Measurements from ENCODE around the gene PTMS.
"Not testable (repeated sequence)": the region's sequence is repeated elsewhere in the genome, so short reads cannot be mapped to it uniquely, and the experiment has no call there.

The PTMS gene

DNA sequence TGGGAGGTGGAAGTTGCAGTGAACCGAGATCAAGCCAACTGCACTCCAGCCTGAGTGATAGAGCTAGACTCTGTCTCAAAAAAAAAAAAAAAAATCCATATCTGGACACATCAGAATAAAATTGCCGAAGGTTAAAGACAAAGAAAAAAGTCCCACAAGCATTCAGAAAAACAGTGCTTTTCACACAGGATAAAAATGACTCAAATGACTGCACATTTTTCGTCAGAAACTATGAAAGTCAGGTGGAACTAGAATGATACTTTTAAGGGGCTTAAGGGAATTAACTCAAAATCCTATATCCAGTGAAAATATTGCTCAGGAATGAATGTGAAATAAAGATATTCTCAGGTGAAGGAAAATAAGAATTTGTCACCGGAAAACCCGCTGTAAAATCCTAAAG, 29.4 kb upstream of the PTMS start:
- ChIA-PET POLR2A (no interaction called here), CTCF (interaction anchor here (0.7 to 11.9 kb wide), 7 partner anchors 12 to 135 kb away, joined by 3 to 113 read pairs (median 5); partner anchors contain the start of genes COPS7A, MLF2, P3H3 and SPSB2)
- no peak overlapping the region for H3K4me3 ChIP-seq (ENCODE audit: low read depth, low read length)
- TF ChIP-seq, protein P1, sequence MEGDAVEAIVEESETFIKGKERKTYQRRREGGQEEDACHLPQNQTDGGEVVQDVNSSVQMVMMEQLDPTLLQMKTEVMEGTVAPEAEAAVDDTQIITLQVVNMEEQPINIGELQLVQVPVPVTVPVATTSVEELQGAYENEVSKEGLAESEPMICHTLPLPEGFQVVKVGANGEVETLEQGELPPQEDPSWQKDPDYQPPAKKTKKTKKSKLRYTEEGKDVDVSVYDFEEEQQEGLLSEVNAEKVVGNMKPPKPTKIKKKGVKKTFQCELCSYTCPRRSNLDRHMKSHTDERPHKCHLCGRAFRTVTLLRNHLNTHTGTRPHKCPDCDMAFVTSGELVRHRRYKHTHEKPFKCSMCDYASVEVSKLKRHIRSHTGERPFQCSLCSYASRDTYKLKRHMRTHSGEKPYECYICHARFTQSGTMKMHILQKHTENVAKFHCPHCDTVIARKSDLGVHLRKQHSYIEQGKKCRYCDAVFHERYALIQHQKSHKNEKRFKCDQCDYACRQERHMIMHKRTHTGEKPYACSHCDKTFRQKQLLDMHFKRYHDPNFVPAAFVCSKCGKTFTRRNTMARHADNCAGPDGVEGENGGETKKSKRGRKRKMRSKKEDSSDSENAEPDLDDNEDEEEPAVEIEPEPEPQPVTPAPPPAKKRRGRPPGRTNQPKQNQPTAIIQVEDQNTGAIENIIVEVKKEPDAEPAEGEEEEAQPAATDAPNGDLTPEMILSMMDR (IDR thresholded peaks at IDR 0.05; ENCODE audit: insufficient read depth, low read length, missing control alignments), result no peak
- no peak for DNase-seq (ENCODE audit: low read depth, low spot score)

DNA sequence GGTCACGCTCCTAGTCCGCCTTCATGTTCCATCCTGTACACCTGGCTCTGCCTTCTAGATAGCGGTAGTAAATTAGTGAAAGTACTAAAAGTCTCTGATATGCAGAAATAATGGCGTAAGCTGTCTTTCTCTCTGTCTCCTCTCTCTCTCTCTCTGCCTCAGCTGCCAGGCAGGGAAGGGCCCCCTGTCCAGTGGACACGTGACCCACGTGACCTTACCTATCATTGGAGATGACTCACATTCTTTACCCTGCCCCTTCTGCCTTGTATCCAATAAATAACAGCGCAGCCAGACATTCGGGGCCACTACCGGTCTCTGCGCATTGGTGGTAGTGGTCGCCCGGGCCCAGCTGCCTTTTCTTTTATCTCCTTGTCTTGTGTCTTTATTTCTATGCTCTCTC, 24.1 kb upstream of the PTMS start:
- CTCF ChIA-PET, result interaction anchor here (0.7 to 3.4 kb wide), 3 partner anchors 11 to 25 kb away, joined by 3 to 35 read pairs (median 4); partner anchors contain the start of genes COPS7A and MLF2
- DNase-seq (ENCODE audit: low read depth, low spot score); POLR2A ChIA-PET; H3K4me3 ChIP-seq (ENCODE audit: low read depth, low read length): not testable (repeated sequence)

DNA sequence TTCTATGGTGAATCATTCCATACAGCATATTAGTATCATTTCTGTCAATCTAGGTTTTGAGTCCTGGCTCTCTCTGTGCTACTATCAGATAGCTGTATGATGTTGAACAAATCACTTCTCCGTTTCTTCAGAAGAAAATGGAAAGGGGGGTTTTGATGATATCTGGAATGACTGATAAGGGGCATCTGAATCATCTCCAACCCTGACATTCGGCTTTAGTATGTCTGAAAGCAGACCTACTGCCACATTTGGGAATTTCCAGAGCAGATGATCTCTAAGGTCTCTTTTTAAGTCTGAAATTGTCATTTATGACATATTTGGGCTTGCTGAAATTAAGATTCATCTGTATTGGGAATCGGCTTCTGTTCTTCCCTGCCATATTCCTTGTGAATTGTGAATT, 23.3 kb upstream of the PTMS start:
- TF ChIP-seq, protein P1 (IDR thresholded peaks at IDR 0.05; ENCODE audit: insufficient read depth, low read length, missing control alignments), result no peak
- CTCF ChIA-PET, result interaction anchor here (0.7 to 3.4 kb wide), 4 partner anchors 11 to 24 kb away, joined by 3 to 35 read pairs (median 4); partner anchors contain the start of genes COPS7A and MLF2
- no peak overlapping the region for H3K4me3 ChIP-seq (ENCODE audit: low read depth, low read length)
- POLR2A ChIA-PET, result interaction anchor here (0.9 kb wide), 1 partner anchor 9 kb away, joined by 3 read pairs; no protein-coding TSS in a partner anchor
- no peak for DNase-seq (ENCODE audit: low read depth, low spot score)

DNA sequence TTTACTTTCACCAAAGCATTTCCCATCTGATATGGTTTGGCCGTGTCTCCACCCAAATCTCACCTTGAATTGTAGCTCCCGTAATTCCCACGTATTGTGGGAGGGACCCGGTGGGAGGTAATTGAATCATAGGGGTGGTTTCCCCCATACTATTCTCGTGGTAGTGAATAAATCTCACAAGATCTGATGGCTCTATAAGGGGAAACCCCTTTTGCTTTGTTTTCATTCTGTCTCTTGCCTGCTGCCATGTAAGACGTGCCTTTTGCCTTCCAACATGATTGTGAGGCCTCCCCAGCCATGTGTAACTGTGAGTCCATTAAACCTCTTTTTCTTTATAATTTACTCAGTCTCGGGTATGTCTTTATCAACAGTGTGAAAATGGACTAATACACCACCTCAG, 22.9 kb upstream of the PTMS start:
- POLR2A ChIA-PET, result interaction anchor here (0.9 kb wide), 1 partner anchor 9 kb away, joined by 3 read pairs; no protein-coding TSS in a partner anchor
- H3K4me3 ChIP-seq (ENCODE audit: low read depth, low read length); DNase-seq (ENCODE audit: low read depth, low spot score): not testable (repeated sequence)
- CTCF ChIA-PET, result interaction anchor here (1.1 to 3.4 kb wide), 5 partner anchors 9 to 82 kb away, joined by 3 to 35 read pairs (median 4); partner anchors contain the start of gene MLF2

DNA sequence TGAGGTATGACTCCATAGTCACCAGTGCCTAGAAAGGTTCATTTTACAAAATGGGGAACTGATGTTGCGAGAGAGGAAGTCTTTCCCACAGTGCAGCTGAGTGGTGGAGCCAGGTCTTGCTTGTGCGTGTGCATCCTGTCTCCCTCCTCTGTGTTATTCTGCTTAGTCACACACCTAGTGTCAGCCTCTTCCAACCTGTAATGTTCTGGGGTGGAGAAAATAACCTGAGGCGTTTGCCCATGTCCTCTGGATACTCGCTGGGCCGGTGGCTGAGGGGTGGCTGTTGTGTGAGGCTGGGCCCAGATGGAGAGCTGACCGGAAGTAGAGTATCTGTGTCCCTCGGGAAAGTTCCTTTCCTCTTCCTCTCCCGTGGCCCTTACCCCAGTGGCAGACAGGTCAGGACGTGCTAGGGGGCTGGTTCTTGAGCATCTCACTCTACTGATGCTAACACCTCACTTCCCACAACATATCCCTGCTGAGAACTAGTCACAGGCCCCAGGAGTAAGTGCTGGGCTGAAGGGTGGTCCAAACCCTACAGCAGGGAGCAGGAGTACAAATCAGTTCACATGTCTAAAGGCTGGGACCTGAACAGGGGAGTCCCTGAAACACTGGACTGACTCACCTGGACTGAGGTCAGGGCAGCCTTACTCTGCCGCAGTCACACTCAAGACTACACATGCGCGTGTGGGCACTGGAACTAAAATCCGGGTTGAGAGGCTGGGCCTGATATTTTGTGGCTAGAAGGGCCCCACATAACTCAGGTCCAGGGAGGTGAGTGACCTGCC, 20.2 kb upstream of the PTMS start:
- ChIA-PET POLR2A (interaction anchor here (1.0 kb wide), 1 partner anchor 20 kb away, joined by 5 read pairs; the partner anchor contains the start of gene PTMS), CTCF (interaction anchor here (10.1 kb wide), 1 partner anchor 23 kb away, joined by 222 read pairs; the partner anchor contains the start of genes LAG3 and PTMS)
- no peak for DNase-seq (ENCODE audit: low read depth, low spot score)
- TF ChIP-seq, protein P1 (IDR thresholded peaks at IDR 0.05; ENCODE audit: insufficient read depth, low read length, missing control alignments), result no peak
- H3K4me3 ChIP-seq (ENCODE audit: low read depth, low read length), result no peak overlapping the region

DNA sequence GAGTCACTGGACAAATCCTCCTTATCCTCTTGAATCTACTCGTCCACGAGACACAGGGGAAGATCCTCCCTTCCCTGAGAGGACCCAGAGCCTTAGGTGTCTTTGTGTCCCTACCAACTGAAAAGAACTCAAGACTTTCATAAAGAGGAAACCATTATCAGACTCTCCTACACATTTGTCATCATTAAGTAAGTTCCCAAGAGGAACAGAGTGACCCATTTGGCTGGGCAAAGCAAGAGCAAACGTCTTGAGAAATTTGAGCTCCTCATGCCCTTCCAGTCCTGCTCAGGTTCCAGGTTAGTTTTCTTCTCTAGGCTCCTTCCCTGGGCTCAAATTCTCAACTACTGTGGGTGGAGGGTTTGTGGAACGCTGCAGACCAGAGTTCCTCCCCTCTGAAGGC, 18.9 kb upstream of the PTMS start:
- ChIA-PET CTCF (interaction anchor here (0.8 to 10.1 kb wide), 3 partner anchors 22 to 31 kb away, joined by 3 to 222 read pairs (median 4); partner anchors contain the start of genes LAG3 and PTMS), POLR2A (no interaction called here)
- TF ChIP-seq, protein P1 (IDR thresholded peaks at IDR 0.05; ENCODE audit: insufficient read depth, low read length, missing control alignments), result no peak
- no peak for DNase-seq (ENCODE audit: low read depth, low spot score)
- H3K4me3 ChIP-seq (ENCODE audit: low read depth, low read length), result no peak overlapping the region

DNA sequence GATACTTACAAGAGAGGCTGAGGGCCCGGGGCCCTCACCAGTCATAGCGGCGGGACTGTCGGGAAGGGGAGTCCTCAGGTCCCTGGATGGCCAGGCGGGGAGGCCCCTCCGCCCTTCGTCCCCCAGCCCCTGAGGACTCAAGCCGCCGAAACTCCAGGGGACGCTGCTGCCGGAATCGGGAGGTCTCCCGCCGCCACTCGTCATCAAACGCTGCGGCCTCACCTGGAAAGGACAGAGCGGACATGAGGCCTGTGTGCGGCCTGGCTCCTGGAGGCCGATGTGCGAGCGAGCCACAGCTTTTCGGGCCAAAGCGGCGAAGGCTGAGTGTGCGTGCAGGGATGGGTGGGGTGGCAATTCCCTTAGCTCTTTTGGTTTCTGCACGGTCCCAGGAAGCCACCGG, 17.4 kb upstream of the PTMS start:
- TF ChIP-seq, protein P1 (IDR thresholded peaks at IDR 0.05; ENCODE audit: insufficient read depth, low read length, missing control alignments), result no peak
- ChIA-PET POLR2A (no interaction called here), CTCF (interaction anchor here (10.1 kb wide), 1 partner anchor 20 kb away, joined by 222 read pairs; the partner anchor contains the start of genes LAG3 and PTMS)
- DNase-seq (ENCODE audit: low read depth, low spot score), result no peak
- H3K4me3 ChIP-seq (ENCODE audit: low read depth, low read length), result no peak overlapping the region
